Hematopoietic multipotent progenitor cell treated with erythropoietin and hydrocortisone succinate and interleukin-3 and kit ligand, for 8 days (in vitro differentiated cells): ENCODE results near the gene TIMM23B.
"Not testable (repeated sequence)": the region's sequence is repeated elsewhere in the genome, so short reads cannot be mapped to it uniquely, and the experiment has no call there.

Source experiments
- DNase-seq: peaks from one replicate; pipeline ENCODE4 v3.0.0-alpha.2; 2015

The TIMM23B gene

GRCh38 chr10:49941447-49942338, at the start of gene TIMM23B, which contains the start of gene PARG:
TSS of gene TIMM23B (plus strand) at chr10:49942053. CDS start at chr10:49942195, 142 bp downstream.
TSS of gene PARG (minus strand) at chr10:49942027. CDS start at chr10:49941725, 302 bp downstream.
- peak; percentile 83 for DNase-seq

- not testable (repeated sequence) for DNase-seq
These were observed 41.9 kb upstream of the TIMM23B start for GRCh38 chr10:49899999-49900398.

- DNase-seq: not testable (repeated sequence)
These were observed 41.4 kb upstream of the TIMM23B start for GRCh38 chr10:49900406-49900805.

- DNase-seq: not testable (repeated sequence)
These were observed 38.0 kb upstream of the TIMM23B start for GRCh38 chr10:49903829-49904228.

- DNase-seq: not testable (repeated sequence)
These were observed 33.4 kb upstream of the TIMM23B start for GRCh38 chr10:49908290-49909080.

- not testable (repeated sequence) for DNase-seq
These were observed 31.6 kb upstream of the TIMM23B start for GRCh38 chr10:49910295-49910694.

GRCh38 chr10:49916451-49916850, 25.4 kb upstream of the TIMM23B start:
- not testable (repeated sequence) for DNase-seq

- DNase-seq: not testable (repeated sequence)
These were observed 23.9 kb upstream of the TIMM23B start for GRCh38 chr10:49917927-49918326.

GRCh38 chr10:49922041-49922440, 19.8 kb upstream of the TIMM23B start:
- DNase-seq: not testable (repeated sequence)

GRCh38 chr10:49923572-49923971, 18.3 kb upstream of the TIMM23B start:
- DNase-seq: not testable (repeated sequence)

- peak; percentile 28 for DNase-seq
These were observed 10.6 kb upstream of the TIMM23B start for GRCh38 chr10:49931276-49931675.

- DNase-seq: not testable (repeated sequence)
These were observed 9.7 kb upstream of the TIMM23B start for GRCh38 chr10:49931959-49932728.

- DNase-seq: peak; percentile 24
These were observed 469 bp downstream of the TIMM23B start for GRCh38 chr10:49942339-49942705.

GRCh38 chr10:49943607-49944006, 1.8 kb downstream of the TIMM23B start:
- DNase-seq: not testable (repeated sequence)

GRCh38 chr10:49948142-49948541, 6.3 kb downstream of the TIMM23B start:
- DNase-seq: not testable (repeated sequence)

GRCh38 chr10:49948737-49949136, 6.9 kb downstream of the TIMM23B start:
- not testable (repeated sequence) for DNase-seq

- not testable (repeated sequence) for DNase-seq
These were observed 10.2 kb downstream of the TIMM23B start for GRCh38 chr10:49952006-49952405.

GRCh38 chr10:49953122-49953521, 11.3 kb downstream of the TIMM23B start:
- DNase-seq: peak; percentile 31

- DNase-seq: not testable (repeated sequence)
These were observed 28.5 kb downstream of the TIMM23B start for GRCh38 chr10:49970331-49970857.

- not testable (repeated sequence) for DNase-seq
These were observed 29.6 kb downstream of the TIMM23B start for GRCh38 chr10:49971466-49971865.

- DNase-seq: not testable (repeated sequence)
These were observed 30.2 kb downstream of the TIMM23B start for GRCh38 chr10:49972094-49972493.

- DNase-seq: not testable (repeated sequence)
These were observed 35.9 kb downstream of the TIMM23B start for GRCh38 chr10:49977756-49978155.
